Adipocyte (in vitro differentiated cells): ENCODE data around the gene NPAS3.

Experiments used
- DNase-seq: peaks from one replicate; pipeline ENCODE4 v3.0.0-alpha.2; 2015; ENCODE audit warnings: low read depth
- H3K27me3 ChIP-seq: replicated peaks from 2 replicates; pipeline ENCODE4 v1.7.0; 2013; ENCODE audit warnings: mild to moderate bottlenecking, low read length, moderate library complexity; ENCODE audit not compliant: control insufficient read depth, insufficient read depth
- H3K36me3 ChIP-seq: 2 replicates; pipeline ENCODE4 v1.7.0; 2013; ENCODE audit warnings: low read length, mild to moderate bottlenecking, moderate library complexity; ENCODE audit not compliant: control insufficient read depth, insufficient read depth, severe bottlenecking
- H3K4me1 ChIP-seq: 2 replicates; pipeline ENCODE4 v1.7.0; 2013; ENCODE audit warnings: mild to moderate bottlenecking, low read length, moderate library complexity; ENCODE audit not compliant: control insufficient read depth, insufficient read depth
- H3K4me3 ChIP-seq: 2 replicates; pipeline ENCODE4 v1.7.0; 2013; ENCODE audit warnings: mild to moderate bottlenecking, low read length, moderate library complexity
- H3K9ac ChIP-seq: 2 replicates; pipeline ENCODE4 v1.7.0; 2013; ENCODE audit warnings: mild to moderate bottlenecking, low read length, moderate library complexity
- H3K9me3 ChIP-seq: 2 replicates; pipeline ENCODE4 v1.7.0; 2013; ENCODE audit warnings: mild to moderate bottlenecking, low read length, moderate library complexity; ENCODE audit not compliant: control insufficient read depth

The NPAS3 gene

DNA sequence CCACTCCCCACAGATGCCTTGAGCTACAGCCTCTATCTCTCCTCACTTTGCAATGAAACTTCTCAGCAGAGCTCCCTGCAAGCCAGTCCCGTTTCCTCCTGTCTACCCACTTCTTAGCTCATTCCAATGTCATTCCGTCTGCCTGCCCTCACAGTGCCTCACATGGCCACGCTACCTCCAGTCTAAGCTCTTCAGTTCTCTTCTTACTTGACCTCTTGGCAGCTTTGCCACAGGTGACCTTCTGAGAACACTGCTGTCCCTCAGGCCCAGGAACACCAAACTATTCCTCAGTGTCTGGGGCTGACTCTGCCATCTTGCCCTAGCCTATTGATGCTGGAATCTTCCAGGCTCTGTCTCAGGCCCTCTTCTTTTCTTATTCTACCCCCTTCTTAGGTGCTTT lies 902.1 kb downstream of the NPAS3 start:
- Histone ChIP-seq H3K4me1 (no peaks in the 10 kb centered on the region), H3K9ac (no peak overlapping the region), H3K4me3 (no peak overlapping the region), H3K36me3 (no peaks in the 10 kb centered on the region), H3K9me3 (no peaks in the 10 kb centered on the region), H3K27me3 (peaks cover 26% of the 10 kb centered on the region)
- no peak for DNase-seq

DNA sequence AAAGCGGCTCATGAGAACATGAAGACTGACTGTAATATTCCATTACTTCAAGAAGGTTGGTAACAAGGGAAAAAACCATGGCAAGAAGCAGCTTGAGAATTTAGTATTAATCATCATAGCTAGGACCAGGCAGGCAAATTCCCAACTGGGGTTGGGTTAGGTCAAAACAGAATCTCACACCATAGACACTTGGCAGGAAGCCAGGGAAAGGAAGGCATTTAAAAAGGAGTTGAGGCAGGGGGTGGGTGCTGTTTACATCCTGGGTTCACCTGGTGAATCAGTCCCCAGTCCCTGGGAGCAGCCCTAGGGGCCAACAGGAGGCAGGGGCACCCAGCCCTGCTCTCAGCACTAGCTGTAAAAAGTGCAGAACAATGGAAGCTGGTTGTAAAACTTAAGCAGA lies 903.6 kb downstream of the NPAS3 start:
- H3K9me3 ChIP-seq = no peaks in the 10 kb centered on the region
- no peak overlapping the region for H3K9ac ChIP-seq
- no peaks in the 10 kb centered on the region for H3K36me3 ChIP-seq
- DNase-seq = peak; percentile 4
- H3K4me1 ChIP-seq = no peaks in the 10 kb centered on the region
- H3K4me3 ChIP-seq = no peak overlapping the region
- peaks cover 26% of the 10 kb centered on the region for H3K27me3 ChIP-seq

DNA sequence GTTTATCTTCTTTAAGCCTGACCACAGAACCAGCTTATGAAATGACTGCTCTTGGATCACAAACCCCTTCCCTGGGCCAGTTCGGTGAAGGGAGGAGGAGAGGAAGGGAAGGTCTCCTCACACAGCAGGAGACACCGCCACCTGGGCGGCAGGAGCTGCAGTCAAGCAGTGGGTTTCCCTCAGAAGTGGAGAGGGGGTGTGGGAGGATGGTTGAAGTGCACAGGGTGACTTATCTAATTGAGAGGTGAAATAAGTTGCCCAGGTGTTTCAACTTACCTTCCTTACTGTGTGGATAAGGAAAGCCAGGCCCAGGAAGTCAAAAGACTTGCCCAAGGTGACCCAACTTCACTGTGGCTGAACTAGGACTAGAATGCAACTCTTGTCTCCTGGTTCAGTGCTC lies 905.4 kb downstream of the NPAS3 start:
- Histone ChIP-seq H3K27me3 (peaks cover 26% of the 10 kb centered on the region), H3K4me3 (no peak overlapping the region), H3K4me1 (no peaks in the 10 kb centered on the region), H3K9me3 (no peaks in the 10 kb centered on the region), H3K9ac (no peak overlapping the region), H3K36me3 (no peaks in the 10 kb centered on the region)
- no peak for DNase-seq

DNA sequence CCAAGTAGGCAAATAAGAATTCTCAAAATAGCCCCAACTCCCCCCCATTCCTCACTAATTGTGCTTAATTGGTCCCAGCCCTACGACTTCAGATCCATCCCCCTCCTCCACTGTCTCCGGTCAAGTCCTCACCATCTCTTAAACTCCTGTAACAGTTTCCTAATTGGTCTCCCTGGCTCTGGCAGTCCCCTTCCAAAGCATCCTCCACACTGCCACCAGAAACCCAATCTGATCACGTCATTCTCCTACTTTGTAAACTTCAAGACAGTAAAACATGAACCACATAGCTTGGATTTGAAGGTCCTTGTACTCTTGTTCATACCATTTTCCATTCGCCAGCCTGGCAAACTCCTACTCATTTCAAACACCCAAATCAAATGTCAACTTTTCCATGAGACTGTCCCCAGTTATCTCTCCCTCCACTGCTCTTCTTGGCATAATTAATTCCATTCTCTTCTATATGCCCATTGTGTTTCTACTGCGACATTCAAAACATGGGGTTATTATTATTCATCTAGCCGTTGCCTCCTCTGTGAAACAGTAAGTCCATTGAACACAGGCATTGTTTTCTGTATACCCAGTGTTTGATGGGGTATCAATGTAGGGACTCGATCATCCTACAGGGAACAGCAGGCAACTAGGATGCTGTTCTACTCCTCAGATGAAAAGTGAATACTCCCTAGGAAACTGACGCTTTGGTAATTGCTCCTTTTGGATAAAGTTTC lies 907.6 kb downstream of the NPAS3 start:
- no peaks in the 10 kb centered on the region for H3K9me3 ChIP-seq
- H3K4me1 ChIP-seq = no peaks in the 10 kb centered on the region
- no peaks in the 10 kb centered on the region for H3K36me3 ChIP-seq
- H3K27me3 ChIP-seq = peaks cover 23% of the 10 kb centered on the region
- no peak for DNase-seq
- H3K9ac ChIP-seq = no peak overlapping the region
- no peak overlapping the region for H3K4me3 ChIP-seq

DNA sequence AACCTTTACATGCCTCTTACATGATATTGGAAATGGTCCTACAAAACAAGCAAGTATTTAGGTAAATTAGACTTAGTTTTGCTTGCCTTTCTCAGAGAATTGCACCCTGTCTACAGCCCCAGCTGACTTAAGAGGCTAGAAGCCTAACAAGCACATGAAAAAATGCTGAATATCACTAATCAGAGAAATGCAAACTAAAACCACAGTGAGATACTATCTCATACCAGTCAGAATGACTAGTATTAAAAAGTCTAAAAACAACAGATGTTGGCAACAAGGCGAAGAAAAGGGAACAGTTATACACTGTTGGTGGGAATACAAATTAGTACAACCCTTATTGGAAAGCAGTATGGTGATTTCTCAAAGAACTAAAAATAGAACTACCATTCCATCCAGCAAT lies 908.4 kb downstream of the NPAS3 start:
- H3K4me3 ChIP-seq = no peak overlapping the region
- H3K27me3 ChIP-seq = peaks cover 24% of the 10 kb centered on the region
- no peaks in the 10 kb centered on the region for H3K9me3 ChIP-seq
- no peak overlapping the region for H3K9ac ChIP-seq
- DNase-seq = peak; percentile 10
- no peaks in the 10 kb centered on the region for H3K4me1 ChIP-seq
- H3K36me3 ChIP-seq = no peaks in the 10 kb centered on the region

DNA sequence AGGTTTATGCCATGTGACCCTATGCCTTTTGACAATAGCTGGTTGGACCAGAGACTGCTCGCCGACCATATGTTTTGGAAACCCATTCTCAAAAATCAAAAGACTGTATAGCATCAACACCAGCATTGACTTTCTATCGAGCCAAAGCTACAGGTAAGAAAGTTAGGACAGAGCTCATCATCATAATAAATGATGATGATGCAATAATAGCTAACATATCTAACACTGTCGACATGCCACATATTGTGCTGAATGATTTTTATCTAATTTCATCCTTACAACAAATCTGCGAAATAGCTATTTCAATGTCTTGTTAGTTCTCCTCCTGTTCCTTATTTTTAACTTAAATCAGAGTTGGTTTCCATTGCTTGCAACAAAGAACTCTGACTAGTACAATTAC lies 909.3 kb downstream of the NPAS3 start:
- Histone ChIP-seq H3K9me3 (no peaks in the 10 kb centered on the region), H3K9ac (no peak overlapping the region), H3K4me1 (no peaks in the 10 kb centered on the region), H3K4me3 (no peak overlapping the region), H3K27me3 (peaks cover 26% of the 10 kb centered on the region), H3K36me3 (no peaks in the 10 kb centered on the region)
- DNase-seq = no peak

DNA sequence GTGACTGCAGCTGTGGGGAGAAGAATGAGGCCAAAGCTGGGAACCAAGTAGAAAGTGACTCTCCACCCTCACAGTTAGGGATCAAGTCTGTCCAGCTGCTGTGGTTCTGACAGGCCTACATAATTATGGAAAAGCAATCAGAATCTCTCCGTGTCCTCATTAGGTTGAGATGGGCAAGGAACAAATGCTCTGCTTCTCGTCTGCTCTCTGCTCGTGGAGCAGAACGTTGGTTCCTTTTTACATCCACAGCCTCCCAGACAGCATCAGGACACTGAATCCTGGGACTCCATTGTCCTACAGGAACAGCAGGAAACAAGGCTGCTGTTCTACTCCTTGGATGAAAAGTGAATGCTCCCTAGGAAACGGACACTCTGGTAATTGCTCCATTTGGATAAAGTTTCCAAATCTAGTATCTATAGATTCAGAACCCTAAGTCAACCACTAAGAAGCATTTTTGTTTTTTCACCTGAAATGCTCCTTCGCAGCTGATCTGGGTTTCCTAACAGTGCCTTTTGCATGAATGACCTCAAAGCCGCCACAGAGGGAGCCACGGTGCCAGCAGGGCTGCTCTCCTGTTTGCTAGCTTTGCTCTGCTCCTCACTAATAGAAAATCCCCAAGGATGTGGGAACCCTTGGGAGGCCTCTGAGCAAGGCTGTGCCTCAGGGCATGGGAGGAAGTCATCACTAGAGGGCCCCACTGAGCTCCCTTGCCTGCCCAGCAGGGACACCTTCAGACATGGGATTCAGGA lies 910.2 kb downstream of the NPAS3 start:
- Histone ChIP-seq H3K4me1 (no peaks in the 10 kb centered on the region), H3K9ac (no peak overlapping the region), H3K9me3 (no peaks in the 10 kb centered on the region), H3K36me3 (no peaks in the 10 kb centered on the region), H3K27me3 (peaks cover 21% of the 10 kb centered on the region), H3K4me3 (no peak overlapping the region)
- DNase-seq = no peak

DNA sequence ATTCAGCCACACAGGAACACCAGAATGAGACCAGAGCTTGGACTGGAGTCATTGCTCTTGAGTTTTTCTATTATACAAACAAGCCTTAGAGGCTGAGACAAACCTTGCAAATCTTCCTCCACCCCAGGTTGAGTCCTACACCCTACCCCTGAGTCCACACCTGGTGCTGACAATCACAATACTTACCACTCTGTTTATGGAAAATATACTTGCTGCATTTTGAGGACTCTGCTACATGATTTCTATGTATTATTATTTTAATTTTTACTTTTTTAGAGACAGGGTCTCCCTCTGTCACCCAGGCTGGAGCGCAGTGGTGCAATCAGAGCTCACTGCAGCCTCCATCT lies 910.7 kb downstream of the NPAS3 start:
- no peaks in the 10 kb centered on the region for H3K9me3 ChIP-seq
- no peak overlapping the region for H3K9ac ChIP-seq
- H3K4me1 ChIP-seq = no peaks in the 10 kb centered on the region
- no peaks in the 10 kb centered on the region for H3K36me3 ChIP-seq
- H3K27me3 ChIP-seq = peaks cover 17% of the 10 kb centered on the region
- DNase-seq = no peak
- H3K4me3 ChIP-seq = no peak overlapping the region

DNA sequence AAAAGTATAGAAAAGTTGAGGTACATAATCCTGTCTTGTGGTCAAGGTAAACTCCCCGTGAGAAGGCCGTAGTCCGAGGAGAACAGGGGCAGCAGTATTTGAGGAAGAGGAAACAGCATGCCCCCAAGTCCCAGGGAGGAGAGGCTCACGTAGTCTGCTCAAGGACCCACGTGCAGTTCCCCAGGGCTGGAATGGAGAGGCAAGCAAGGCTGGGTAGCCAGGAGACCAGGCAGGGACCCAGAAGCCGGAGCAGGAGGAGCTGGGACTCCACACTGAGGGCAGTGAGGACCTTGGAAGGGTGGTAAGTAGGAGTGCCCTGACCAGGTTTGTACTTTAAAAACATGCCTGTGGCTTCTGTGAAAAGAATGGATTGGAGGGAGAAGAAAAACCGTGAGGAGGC lies 912.1 kb downstream of the NPAS3 start:
- no peak for DNase-seq
- no peak overlapping the region for H3K9ac ChIP-seq
- no peaks in the 10 kb centered on the region for H3K4me1 ChIP-seq
- H3K36me3 ChIP-seq = no peaks in the 10 kb centered on the region
- H3K4me3 ChIP-seq = no peak overlapping the region
- H3K9me3 ChIP-seq = peaks cover under 1% of the 10 kb centered on the region
- peaks cover 17% of the 10 kb centered on the region for H3K27me3 ChIP-seq

DNA sequence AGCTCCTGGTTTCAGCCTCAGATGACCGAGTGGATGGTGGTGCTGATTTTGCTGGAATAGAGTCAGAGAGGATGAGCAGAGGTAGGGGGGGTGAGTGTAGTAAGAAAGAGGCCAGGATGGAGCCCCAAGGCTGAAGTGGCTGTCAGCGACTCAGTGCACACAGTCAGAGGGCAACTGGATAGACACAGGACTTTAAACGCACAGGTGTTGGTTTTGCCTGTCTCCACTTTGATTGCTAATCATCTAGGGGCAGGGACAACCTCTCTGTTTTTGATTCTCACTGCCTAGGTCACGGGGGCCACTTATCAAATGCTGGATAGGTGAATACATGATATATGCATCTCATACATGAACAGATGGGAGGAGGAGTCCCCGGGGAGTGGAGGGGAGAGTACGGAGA lies 912.7 kb downstream of the NPAS3 start:
- no peak overlapping the region for H3K9ac ChIP-seq
- H3K36me3 ChIP-seq = no peaks in the 10 kb centered on the region
- DNase-seq = no peak
- H3K4me3 ChIP-seq = no peak overlapping the region
- H3K9me3 ChIP-seq = peaks cover 5% of the 10 kb centered on the region
- no peaks in the 10 kb centered on the region for H3K4me1 ChIP-seq
- H3K27me3 ChIP-seq = peaks cover 22% of the 10 kb centered on the region

DNA sequence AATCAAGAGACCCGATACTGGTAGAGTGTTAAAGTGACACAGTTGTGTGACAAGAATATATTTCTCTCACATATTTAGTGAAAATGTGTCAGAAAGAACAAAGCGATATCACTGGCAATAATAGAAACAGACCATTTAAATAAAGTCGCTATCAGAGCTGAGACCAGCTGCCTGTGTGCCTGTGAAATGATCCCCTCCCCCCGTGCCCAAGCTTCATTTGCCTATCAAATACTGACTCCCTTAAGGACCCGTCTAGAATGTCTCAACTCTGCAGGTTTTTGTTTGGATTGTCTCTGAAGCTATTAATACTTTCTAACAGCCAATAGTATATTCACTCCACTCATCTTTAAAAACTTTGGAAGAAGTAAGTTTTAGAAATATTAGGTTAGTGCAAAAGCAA lies 913.3 kb downstream of the NPAS3 start:
- DNase-seq = no peak
- Histone ChIP-seq H3K9me3 (peaks cover 5% of the 10 kb centered on the region), H3K36me3 (no peaks in the 10 kb centered on the region), H3K4me1 (no peaks in the 10 kb centered on the region), H3K27me3 (peaks cover 27% of the 10 kb centered on the region), H3K9ac (no peak overlapping the region), H3K4me3 (no peak overlapping the region)
